Raji (cell line): Measurements from ENCODE around the gene ATCAY.

Source experiments
- POLR2A ChIP-seq: IDR thresholded peaks from 2 replicates; pipeline ENCODE4 v1.6.1; 2011; ENCODE audit warnings: low read depth, low read length, control low read depth; ENCODE audit not compliant: insufficient read depth

ATCAY gene

DNA sequence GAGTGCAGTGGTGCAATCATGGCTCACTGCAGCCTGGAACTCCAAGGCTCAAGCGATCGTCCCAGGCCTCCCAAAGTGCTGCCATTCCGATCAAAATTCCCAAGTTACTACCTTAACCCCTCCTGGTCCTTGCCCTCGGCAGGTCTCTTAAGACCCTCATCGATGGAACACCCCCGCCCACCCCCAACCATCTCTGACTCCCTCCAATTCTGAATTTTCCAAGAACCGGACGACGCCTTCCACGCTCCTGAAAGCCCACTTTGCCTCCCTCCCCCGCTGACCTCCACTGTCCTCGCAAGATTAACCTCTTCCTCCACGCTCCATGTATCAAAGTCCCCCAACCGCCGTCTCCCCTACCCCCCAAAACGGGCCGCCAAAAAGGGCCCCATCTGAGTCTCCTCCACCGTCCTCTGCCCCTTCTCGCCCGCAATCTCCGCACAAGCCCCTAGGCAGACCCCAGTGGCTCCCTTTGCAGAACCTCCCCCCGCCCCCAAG is 89.9 kb downstream of the ATCAY start:
- no peak for TF ChIP-seq POLR2A

DNA sequence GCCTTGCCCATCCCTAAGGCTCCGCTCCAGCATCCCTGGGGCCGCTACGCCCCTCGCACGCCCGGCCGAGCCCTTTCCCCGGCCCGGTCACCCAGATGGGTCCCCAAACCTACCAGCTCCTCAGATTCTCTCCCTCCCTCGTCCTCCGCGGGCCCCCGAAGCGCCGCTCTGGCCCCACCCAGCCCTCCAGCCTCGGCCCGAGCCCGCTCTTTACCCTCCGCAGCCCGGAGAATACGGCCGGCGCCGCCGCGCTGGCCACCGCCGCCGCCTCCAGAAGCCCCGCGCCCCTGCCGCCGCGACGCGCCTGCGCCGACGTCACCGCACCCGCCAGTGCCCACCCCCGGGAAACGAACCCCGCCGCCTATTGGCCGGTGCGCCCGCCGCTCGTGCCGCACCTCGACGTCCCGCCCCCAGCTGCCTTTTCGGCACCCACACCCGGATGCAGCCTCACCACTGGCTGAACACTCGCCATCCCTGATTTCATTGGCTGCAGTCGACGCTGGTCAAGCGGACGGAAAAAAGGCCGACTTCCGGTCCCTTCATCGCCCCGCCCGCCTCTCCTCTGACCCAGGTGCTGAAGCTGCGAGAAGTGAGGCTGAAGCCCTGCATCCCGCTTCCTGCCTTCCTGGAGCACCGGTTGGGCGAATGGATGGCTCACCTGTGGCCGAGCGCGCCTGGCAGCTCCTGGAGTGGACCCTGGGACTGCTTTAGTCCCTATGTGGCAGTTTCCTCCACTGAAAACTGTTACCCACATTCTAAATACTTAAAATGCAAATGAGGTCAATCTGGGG is 90.5 kb downstream of the ATCAY start, which contains the start of gene DAPK3:
TSS of gene DAPK3 (minus strand) at position 292 of the 791 bp plus-strand sequence. CDS start 1,364 bp downstream, outside the sequence.
- peak; percentile 64 for TF ChIP-seq POLR2A

DNA sequence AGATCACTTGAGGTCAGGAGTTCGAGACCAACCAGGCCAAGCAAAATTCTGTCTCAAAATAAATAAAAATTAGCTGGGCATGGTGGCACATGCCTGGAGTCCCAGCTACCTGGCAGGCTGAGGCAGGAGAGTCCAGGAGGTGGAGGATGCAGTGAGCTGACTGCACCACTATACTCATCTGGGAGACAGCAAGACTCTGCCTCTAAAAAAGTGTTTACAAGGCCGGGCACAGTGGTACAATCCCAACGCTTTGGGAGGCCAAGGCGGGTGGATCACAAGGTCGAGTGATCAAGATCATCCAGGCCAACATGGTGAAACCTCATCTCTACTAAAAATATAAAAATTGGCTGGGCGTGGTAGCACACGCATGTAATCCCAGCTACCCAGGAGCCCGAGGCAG is 94.7 kb downstream of the ATCAY start:
- TF ChIP-seq POLR2A: no peak

DNA sequence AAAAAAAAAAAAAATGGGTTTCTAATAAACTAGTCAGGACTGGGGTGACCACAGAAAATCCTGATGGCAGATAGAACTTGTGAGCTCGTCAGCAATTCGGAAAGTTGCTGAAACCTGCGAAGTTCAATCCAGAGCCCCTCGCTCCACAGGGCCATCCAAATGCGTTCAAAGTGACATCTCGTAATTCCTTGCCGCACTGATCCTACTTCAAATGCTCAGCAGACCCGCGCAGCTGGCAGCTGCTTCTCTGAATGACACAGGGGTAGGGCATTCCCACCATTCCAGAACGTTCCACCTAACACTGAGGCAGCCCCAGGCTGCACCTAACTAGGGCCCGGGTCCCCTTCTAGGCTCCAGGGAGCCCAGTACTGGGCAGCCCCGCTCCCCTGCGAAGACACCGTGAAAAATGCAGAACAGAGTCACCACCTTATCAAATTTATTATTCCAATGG is 95.2 kb downstream of the ATCAY start:
- TF ChIP-seq POLR2A: no peak

DNA sequence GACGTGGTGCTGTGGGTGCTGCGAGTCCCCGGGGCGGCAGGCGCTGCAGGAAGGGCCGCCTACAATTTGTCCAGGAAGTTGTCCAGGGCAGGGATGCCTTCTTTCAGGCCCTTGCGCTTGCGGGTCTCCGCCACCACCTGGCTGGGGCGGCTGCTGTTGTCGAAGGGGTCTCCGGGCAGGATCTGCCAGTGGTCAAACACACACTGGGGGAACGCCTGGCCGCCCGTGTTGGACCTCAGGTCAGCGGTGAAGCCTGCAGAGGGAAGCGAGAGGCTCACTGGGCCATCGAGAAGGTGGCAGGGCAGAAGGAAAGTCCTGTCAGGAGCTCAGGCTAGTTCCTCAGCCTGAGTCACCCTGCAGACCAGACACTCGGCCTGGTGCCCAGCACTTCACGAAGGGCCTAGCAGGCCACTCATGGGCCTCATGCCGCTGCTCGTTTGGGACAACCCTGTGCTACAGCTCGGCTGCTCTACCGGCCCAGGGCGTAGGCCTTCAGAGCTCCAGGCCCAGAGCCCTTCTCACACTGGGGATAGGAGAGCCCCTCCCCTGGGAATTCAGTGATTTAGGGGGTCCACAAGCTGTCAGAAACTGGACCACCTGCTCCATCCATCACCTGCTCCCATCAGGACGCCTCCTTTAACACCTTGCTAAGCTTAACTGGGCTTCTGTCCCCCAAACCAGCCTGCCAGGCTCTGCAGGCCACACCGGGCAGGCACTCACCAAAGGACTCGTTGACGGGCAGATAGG is 96.2 kb downstream of the ATCAY start:
- TF ChIP-seq POLR2A: no peak
